GM12892 (cell line): ENCODE results near the gene COL6A3.
"Not testable (repeated sequence)": the region's sequence is repeated elsewhere in the genome, so short reads cannot be mapped to it uniquely, and the experiment has no call there.

Experiments
- DNase-seq: peaks from one replicate; pipeline ENCODE4 v3.0.0; 2011; ENCODE audit not compliant: insufficient read length
- FAIRE-seq: peaks from 2 replicates; lab custom pipeline; 2011; peaks lifted over from hg19 to GRCh38; lab: Jason Lieb, UNC
- POLR2A ChIP-seq: IDR thresholded peaks from 2 replicates; pipeline ENCODE4 v1.6.1; 2011; ENCODE audit warnings: low read depth, low read length, control low read depth
- POLR2AphosphoS5 ChIP-seq: IDR thresholded peaks from 2 replicates; pipeline ENCODE4 v1.6.1; 2011; ENCODE audit warnings: low read depth, low read length, control low read depth
- TAF1 ChIP-seq: IDR thresholded peaks from 2 replicates; pipeline ENCODE4 v1.6.1; 2011; ENCODE audit warnings: low read depth, mild to moderate bottlenecking, control low read depth, low read length, borderline replicate concordance

COL6A3 gene

DNA sequence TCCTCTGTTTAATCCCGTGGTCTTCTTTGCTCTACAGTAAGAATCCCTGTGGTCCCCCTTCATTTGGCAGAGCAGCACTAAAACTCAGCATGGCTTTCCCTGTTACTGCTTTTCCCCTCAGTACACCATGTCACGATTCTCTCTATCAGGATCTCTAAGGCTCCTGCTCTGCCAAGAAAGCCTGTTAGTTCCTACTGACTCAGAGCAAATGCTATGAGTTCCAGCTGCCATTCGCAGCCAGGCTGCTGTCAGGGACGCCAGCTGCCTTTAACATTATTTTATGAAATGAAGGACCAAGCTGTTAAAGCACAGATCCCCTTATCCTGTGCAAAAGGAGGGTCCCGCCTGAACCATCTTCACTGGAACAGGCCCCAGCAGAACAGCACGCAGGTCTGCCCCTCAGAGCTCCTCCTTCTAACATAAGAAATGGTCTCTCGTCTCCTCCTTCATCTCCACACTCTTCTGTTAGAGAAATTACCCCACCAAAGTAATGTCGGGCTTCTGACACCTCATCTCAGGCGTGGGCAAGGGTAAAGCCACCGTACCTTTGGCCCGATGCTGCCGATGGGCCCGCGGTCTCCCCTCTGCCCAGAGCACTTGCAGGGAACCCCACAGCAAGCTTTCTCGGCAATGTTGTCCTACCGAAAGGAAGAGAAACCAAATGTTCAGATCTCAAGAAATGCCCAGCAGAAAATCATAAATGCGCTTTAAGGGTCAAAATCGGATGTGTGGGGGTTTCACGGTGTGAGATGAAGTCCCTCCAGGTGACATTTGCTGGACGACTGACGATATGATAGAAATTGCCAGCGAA, 52.6 kb downstream of the COL6A3 start:
- TF ChIP-seq POLR2AphosphoS5 = no peak
- no peak for TF ChIP-seq TAF1
- TF ChIP-seq POLR2A = no peak
- FAIRE-seq (no peak), DNase-seq (no peak)

DNA sequence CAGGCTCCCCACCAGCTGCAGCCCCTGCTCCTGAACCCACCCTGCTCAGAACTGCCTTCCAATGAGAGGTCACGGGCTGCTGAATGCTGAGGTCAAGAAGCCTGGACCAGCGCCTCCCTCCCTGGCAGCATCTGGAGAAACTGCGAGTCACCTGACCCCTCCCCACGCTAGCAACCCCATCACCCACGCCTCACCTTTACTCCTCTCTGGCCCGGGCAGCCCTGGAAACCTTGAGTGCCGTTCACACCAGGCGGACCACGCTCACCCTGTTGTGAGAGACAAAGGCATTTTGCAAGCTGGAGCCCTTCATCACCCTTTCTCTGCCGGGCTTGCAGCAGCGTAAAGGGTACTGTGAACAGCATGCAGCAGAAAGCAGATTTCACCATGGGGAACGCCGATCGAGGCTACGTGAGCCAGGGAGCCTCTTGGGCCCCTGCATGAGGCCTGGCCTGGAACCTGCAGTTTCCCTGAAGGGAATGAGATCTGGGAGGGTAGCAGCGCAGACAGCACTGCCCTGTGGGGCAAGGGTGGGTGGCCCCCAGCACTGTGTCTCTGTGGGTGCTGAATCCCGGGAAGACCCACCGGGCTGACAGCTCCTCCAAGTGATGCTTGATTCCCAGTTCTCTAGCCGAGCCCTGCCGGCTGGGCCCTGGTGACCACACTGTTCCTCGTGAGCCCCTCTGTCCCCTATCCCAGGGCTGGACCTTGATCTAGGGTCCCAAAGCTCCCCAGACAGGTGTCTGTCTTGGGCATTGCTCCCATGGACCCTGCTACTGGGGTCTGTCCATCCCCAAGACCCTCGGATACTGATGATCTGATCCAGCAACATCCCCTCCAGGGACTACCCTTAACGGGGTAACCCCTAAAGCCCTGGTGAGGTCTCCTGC, 53.8 kb downstream of the COL6A3 start:
- FAIRE-seq (no peak), DNase-seq (no peak)
- TF ChIP-seq TAF1 (no peak), POLR2AphosphoS5 (no peak), POLR2A (no peak)

GRCh38 chr2:237359518-237359840, 54.5 kb downstream of the COL6A3 start:
- TF ChIP-seq POLR2AphosphoS5 = no peak
- no peak for TF ChIP-seq TAF1
- no peak for TF ChIP-seq POLR2A
- DNase-seq (no peak), FAIRE-seq (no peak)

DNA sequence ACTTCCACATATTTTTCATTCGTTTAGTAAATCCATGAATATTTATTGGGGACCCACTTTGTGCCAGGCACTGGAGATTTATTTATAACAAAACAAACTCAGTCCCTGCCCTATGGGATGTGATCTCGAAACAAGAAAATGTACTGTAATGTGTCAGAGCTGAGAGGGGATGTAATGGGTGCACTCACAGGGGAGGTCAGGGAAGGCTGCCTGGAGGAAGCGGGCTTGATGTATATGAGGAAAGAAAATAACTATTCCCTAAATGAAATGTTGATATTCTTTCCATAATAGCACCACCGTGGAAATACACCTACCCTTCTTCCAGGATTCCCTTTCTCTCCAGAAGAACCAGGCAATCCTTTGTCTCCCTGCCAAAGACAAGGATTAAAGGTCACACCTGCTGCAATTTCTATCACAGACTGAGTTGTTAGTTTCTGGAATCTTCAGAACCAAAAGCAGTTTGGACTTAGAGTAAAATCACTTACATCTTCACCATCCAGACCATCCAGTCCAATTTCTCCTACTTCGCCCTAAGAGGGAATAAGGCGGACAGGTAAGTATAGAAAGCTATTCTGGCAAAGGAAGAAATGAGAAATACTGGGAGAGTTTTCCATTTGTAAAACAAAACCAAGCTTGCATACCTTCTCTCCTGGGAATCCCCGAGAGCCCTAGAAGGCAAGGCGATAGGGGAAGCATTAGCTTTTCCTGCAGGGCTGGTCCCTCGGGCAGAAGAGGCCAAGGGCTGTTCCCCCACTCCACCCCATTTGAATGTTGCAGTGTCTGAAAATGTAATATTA, 55.0 kb downstream of the COL6A3 start:
- no peak for FAIRE-seq
- DNase-seq = no peak
- TF ChIP-seq TAF1 (no peak), POLR2AphosphoS5 (no peak), POLR2A (no peak)

GRCh38 chr2:237355701-237356100, 58.3 kb downstream of the COL6A3 start:
- TF ChIP-seq POLR2AphosphoS5 (no peak), POLR2A (no peak), TAF1 (no peak)
- FAIRE-seq = no peak
- DNase-seq = no peak

DNA sequence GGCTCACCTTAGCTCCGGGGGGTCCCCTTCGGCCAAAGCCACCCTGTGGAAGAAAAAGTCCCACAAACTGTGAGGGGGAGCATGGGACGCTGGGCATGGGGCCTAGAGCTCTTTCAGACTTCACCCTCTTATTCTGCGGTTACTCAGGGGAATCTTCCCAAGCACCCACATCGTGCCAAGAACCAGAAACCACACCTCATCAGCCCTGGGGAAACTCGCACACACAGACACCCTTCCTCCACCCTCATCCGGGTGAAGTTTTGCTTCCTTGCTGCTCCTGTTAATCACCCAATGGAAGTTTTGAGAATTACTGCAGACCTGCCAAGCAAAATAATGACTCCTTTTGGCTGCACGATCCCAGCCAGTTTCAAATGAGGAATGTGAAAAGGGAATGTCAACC, 59.1 kb downstream of the COL6A3 start:
- TF ChIP-seq TAF1 (no peak), POLR2A (no peak), POLR2AphosphoS5 (no peak)
- DNase-seq (no peak), FAIRE-seq (no peak)

GRCh38 chr2:237354172-237354571, 59.8 kb downstream of the COL6A3 start:
- not testable (repeated sequence) for DNase-seq

DNA sequence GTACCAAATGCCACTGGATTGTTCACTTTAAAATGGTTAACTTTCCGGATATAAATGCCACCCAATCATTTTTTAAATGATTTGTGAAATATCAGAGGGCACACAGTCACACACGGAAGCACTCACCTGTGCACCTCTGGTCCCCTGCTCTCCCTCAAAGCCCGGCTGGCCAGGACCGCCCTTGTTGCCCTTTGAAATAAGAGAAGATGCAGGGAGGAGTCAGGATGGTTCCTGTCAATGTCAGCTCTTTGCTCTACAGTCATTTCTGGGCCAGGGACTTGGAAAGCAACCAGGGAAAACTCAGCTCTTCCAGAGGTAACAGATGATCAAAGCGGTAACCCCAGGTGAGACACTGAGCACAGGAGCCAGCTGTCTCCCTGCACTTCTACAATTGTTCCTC, 60.7 kb downstream of the COL6A3 start:
- FAIRE-seq (no peak), DNase-seq (no peak)
- TF ChIP-seq POLR2A (no peak), POLR2AphosphoS5 (no peak), TAF1 (no peak)

More at GRCh38 chr2:237354172-237354571, 59.8 kb downstream of the COL6A3 start:
- not testable (repeated sequence) for FAIRE-seq

GRCh38 chr2:237352279-237352845, 61.6 kb downstream of the COL6A3 start:
- DNase-seq (no peak), FAIRE-seq (no peak)
- TF ChIP-seq TAF1 (no peak), POLR2A (no peak), POLR2AphosphoS5 (no peak)

GRCh38 chr2:237351796-237352195, 62.2 kb downstream of the COL6A3 start:
- FAIRE-seq = no peak
- DNase-seq = no peak
- TF ChIP-seq TAF1 = no peak
- no peak for TF ChIP-seq POLR2AphosphoS5
- TF ChIP-seq POLR2A = no peak

DNA sequence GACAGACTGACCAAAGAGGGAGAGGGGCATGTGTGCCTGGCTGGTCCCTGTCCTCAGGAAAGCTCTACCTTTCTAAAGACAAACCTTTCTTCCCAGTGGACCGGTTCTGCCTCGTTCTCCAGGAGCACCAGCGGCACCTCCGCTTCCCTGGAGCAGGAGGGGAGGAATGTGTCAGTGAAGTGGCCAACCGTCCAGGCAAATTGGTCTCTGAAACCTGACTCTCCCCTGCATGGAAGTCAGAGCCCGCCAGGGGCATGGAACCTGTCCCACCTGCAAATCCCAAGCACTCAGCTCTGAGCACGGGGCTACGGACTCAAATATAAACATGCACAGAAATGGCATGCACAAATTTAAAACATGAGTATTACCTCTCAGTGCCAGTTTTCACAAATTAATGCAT, 62.9 kb downstream of the COL6A3 start:
- FAIRE-seq = no peak
- no peak for TF ChIP-seq POLR2AphosphoS5
- no peak for TF ChIP-seq POLR2A
- TF ChIP-seq TAF1 = no peak
- DNase-seq = no peak
